H1 (cell line): ENCODE data around the gene CLDN24. TPM values are rescaled to one million over a fixed set of nuclear protein-coding genes. Genes with fewer than 3 reads are reported as not detected.

Experiments
- CBX8 ChIP-seq: fragments of 300-800, 300-1000 bp; sonication (generic); IDR thresholded peaks from 2 replicates; pipeline ENCODE4 v1.7.1; 2016; ENCODE audit warnings: low read depth, low read length, borderline replicate concordance
- EGR1 ChIP-seq: IDR thresholded peaks from 2 replicates; pipeline ENCODE4 v1.6.1; 2011; ENCODE audit warnings: low read depth, low read length, borderline replicate concordance
- JUND ChIP-seq: IDR thresholded peaks from 2 replicates; pipeline ENCODE4 v1.6.1; 2011; ENCODE audit warnings: mild to moderate bottlenecking, improper control_type of control experiment, low read length
- KDM5A ChIP-seq: fragments of 200-600 bp; IDR thresholded peaks from 2 replicates; pipeline ENCODE4 v1.7.1; 2012; ENCODE audit warnings: mild to moderate bottlenecking, low read length, inconsistent platforms, mixed read lengths
- TBP ChIP-seq: IDR thresholded peaks from 2 replicates; pipeline ENCODE4 v1.6.1; 2011; ENCODE audit warnings: low read depth, low read length, improper control_type of control experiment
- polyA plus RNA-seq, 7 experiments: library from polyadenylated mRNA; depleted of rRNA in 3 of 7; stranded (reverse) in 5 of 7; unstranded in 2 of 7; fragments of >200 nt in 5 of 7; fragments of 200-250 nt in 2 of 7; gene quantifications; 1 replicate in 5 of 7; 2 replicates in 1 of 7; 4 replicates in 1 of 7; pipeline versions ENCODE4 v1.2.1 to v1.2.3, GENCODE V29; 2011 to 2013; ENCODE audit warnings: missing spikeins in 2 of 7, mixed read lengths in 2 of 7
- total RNA-seq: library from RNA; stranded (reverse); fragmentation: NEBNext Ultra II Directional; extraction: Animal tissue kit (Norgen Biotek cat#: 25700); gene quantifications from 2 replicates; pipeline ENCODE4 v1.2.1, GENCODE V29; 2021
- TF ChIP-seq, protein P1 (sequence below), 3 experiments: IDR thresholded peaks; 1 replicate in 2 of 3; 2 replicates in 1 of 3; pipeline versions ENCODE4 v1.5.1 to v1.6.1; 2011; ENCODE audit warnings: low read length in 3 of 3, mild to moderate bottlenecking in 3 of 3, inconsistent platforms in 2 of 3, low read depth in 1 of 3, moderate library complexity in 1 of 3; ENCODE audit not compliant: insufficient read depth in 1 of 3; ENCODE audit errors: control extremely low read depth in 1 of 3

CLDN24 gene
- total and polyA plus RNA-seq, 2 of the 8 experiments (the other 6 are each of a cell fraction or from before 2014, with no cell fraction given): not detected

- TF ChIP-seq, protein P1, sequence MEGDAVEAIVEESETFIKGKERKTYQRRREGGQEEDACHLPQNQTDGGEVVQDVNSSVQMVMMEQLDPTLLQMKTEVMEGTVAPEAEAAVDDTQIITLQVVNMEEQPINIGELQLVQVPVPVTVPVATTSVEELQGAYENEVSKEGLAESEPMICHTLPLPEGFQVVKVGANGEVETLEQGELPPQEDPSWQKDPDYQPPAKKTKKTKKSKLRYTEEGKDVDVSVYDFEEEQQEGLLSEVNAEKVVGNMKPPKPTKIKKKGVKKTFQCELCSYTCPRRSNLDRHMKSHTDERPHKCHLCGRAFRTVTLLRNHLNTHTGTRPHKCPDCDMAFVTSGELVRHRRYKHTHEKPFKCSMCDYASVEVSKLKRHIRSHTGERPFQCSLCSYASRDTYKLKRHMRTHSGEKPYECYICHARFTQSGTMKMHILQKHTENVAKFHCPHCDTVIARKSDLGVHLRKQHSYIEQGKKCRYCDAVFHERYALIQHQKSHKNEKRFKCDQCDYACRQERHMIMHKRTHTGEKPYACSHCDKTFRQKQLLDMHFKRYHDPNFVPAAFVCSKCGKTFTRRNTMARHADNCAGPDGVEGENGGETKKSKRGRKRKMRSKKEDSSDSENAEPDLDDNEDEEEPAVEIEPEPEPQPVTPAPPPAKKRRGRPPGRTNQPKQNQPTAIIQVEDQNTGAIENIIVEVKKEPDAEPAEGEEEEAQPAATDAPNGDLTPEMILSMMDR (IDR thresholded peaks at IDR 0.05; ENCODE audit: control extremely low read depth in 1 of 3, insufficient read depth in 1 of 3, low read depth in 1 of 3, low read length in 3 of 3): no peak
- no peak for TF ChIP-seq KDM5A
- no peak for TF ChIP-seq EGR1
- no peak for TF ChIP-seq TBP
- TF ChIP-seq CBX8: no peak
- no peak for TF ChIP-seq JUND
Measured at GRCh38 chr4:183355405-183355804, 33.2 kb upstream of the CLDN24 start (continued).
